Small intestine (tissue), 7 donors: ENCODE measurements around the gene TSSC4. TPM values are rescaled to one million over a fixed set of nuclear protein-coding genes. Genes with fewer than 3 reads are reported as not detected.

ENCODE experiments used
- DNase-seq, 2 donors: peaks; one replicate each; pipeline versions ENCODE4 v3.0.0 to v3.0.0-alpha.2; 2013
- FAIRE-seq: peaks from 2 replicates; lab custom pipeline; 2012; peaks lifted over from hg19 to GRCh38; lab: Jason Lieb, UNC
- H3K27ac ChIP-seq, 3 donors: one replicate each; pipeline ENCODE4 v1.5.1; 2013; ENCODE audit warnings: low read length in 2 of 3, mild to moderate bottlenecking in 2 of 3, control low read depth in 1 of 3, inconsistent platforms in 1 of 3, low read depth in 1 of 3, moderate library complexity in 1 of 3
- H3K27me3 ChIP-seq, 3 donors: one replicate each; pipeline ENCODE4 v1.6.1; 2013; ENCODE audit warnings: low read length in 3 of 3, inconsistent platforms in 1 of 3; ENCODE audit not compliant: control insufficient read depth in 3 of 3, insufficient read depth in 3 of 3
- H3K36me3 ChIP-seq, 3 donors: one replicate each; pipeline ENCODE4 v1.6.1; 2013; ENCODE audit warnings: low read length in 3 of 3, inconsistent platforms in 1 of 3, low read depth in 1 of 3, mild to moderate bottlenecking in 1 of 3, moderate library complexity in 1 of 3; ENCODE audit not compliant: control insufficient read depth in 3 of 3, insufficient read depth in 2 of 3
- H3K4me1 ChIP-seq, 3 donors: one replicate each; pipeline ENCODE4 v1.6.1; 2013; ENCODE audit warnings: low read length in 2 of 3, inconsistent platforms in 1 of 3, low read depth in 1 of 3, mild to moderate bottlenecking in 1 of 3, moderate library complexity in 1 of 3; ENCODE audit not compliant: control insufficient read depth in 3 of 3, insufficient read depth in 2 of 3
- H3K4me3 ChIP-seq, 3 donors: one replicate each; pipeline ENCODE4 v1.5.1; 2013; ENCODE audit warnings: low read length in 3 of 3, control low read depth in 1 of 3, inconsistent platforms in 1 of 3, low read depth in 1 of 3, mild to moderate bottlenecking in 1 of 3, moderate library complexity in 1 of 3
- H3K9me3 ChIP-seq, 2 donors: one replicate each; pipeline ENCODE4 v1.6.1; 2013; ENCODE audit warnings: low read depth in 1 of 2, low read length in 1 of 2; ENCODE audit not compliant: control insufficient read depth in 2 of 2, insufficient read depth in 1 of 2
- WGBS, 3 donors: extraction: QIAGEN DNeasy Blood & Tissue Kit; methylation state at CpG; one replicate each; pipeline ENCODE4 v1.1.7; 2013; 5-methylcytosine and 5-hydroxymethylcytosine counted together
- polyA plus RNA-seq, 4 donors: library from polyadenylated mRNA; stranded (reverse) in 3 of 4; unstranded in 1 of 4; fragments of 200-250 nt in 3 of 4; fragments of 120-200 nt in 1 of 4; gene quantifications; one replicate each; pipeline versions ENCODE4 v1.2.1 to v1.2.3, GENCODE V29; 2013
- donor health status: healthy with polysubstance abuse.
- donor health status: control.
- donor health status: control.
- donor health status: Bipolar disorder and iron deficiency.
- donor health status: healthy.

The TSSC4 gene
- polyA plus RNA-seq, 4 donors: 24.2 to 113 (median 63.3) TPM

DNA sequence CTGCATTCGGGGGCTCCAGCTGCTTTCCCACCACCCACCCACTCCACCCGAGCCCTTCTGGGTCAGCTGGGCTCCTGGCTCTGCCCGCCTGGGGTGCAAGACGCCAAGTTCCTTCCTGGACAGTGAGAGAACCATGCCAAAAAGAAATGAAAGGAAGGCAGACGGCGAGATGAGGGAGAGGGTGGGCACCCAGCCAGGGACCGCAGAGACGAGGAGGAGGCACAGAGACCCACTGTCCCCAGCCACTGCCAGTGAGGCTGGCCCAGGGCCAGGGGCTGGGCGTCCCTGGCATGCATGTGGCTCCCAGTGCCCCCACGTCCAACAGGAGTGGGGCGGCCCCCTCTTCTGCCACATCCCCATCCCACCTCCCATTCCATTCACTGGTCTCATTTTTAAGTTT is 34.3 kb upstream of the TSSC4 start:
- no peak overlapping the region for H3K4me3 ChIP-seq
- WGBS, 3 donors: 48 to 59% (median 57%) methylated on average over 10 to 11 of the region's 11 CpGs
- H3K27me3 ChIP-seq: no peaks in the 10 kb centered on the region
- no peak overlapping the region for H3K27ac ChIP-seq
- no peaks in the 10 kb centered on the region for H3K4me1 ChIP-seq
- FAIRE-seq (no peak), DNase-seq (no peak)
- no peaks in the 10 kb centered on the region for H3K9me3 ChIP-seq
- H3K36me3 ChIP-seq: no peaks in the 10 kb centered on the region

DNA sequence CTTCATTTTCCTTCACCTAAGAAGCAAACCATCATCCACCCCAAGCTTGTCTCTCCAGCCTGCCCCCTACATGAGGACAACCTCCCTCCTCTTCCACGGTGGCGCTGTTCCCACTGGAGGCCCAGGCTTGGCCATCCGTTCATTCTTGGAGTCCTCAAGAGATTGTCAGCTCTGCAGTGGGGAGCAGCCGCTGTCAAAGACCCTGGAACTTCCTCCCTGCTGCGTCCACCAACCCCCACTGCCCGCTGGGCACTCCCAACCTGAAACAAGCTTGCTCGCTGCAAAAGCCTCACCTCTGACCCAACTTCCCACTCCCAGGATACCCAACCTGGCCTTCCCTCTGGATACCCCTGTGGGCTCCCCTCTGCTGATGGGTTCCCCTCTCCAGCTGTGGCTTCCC is 33.8 kb upstream of the TSSC4 start:
- H3K9me3 ChIP-seq: no peaks in the 10 kb centered on the region
- WGBS, 3 donors: 81 to 90% (median 84%) methylated on average over 7 of the region's 7 CpGs
- DNase-seq (no peak), FAIRE-seq (no peak)
- H3K27ac ChIP-seq: no peak overlapping the region
- H3K27me3 ChIP-seq: no peaks in the 10 kb centered on the region
- no peaks in the 10 kb centered on the region for H3K36me3 ChIP-seq
- no peak overlapping the region for H3K4me3 ChIP-seq
- no peaks in the 10 kb centered on the region for H3K4me1 ChIP-seq

DNA sequence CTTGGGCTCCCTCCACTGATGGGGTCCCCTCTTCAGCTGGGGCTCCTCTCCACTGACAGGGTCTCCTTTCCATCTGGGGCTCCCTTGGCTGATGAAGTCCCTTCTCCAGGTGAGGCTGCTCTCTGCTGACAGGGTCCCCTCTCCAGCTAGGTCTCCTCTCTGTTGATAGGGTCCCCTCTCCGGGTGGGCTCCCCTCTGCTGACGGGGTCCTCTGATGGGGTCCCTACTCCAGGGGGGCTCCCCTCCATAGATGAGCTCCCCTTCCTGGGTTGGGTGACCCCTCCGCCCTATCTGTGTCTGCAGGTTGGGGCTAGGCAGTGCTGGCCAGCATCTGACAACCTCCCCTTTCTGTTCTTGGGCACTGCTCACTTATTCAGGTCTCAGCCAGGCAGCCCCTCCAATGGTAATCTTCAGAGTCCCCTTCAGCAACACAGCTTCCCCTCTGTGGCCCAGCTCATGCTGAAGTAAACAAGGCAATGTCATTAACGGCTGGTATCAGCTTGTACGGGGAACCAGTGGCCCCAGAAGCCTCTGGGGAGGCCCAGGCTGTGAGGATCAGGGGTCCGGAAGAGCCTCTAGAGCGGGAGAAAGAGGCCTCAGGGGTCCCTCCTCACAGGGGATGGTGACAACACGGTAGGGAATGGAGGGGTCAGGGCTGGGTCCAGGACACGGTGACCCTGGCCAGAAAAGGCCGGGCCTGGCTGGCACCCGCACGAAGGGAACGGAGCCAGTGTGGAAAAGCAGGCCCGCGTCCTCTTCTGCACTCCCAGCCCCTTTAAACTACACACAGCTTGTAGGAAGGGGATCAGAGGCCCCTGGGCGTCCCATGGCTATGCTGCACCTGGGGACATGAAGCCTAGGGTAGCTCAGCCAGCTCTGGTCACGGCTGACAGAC is 33.0 kb upstream of the TSSC4 start:
- DNase-seq (no peak), FAIRE-seq (no peak)
- Histone ChIP-seq H3K27ac (no peak overlapping the region), H3K4me3 (no peak overlapping the region), H3K36me3 (no peaks in the 10 kb centered on the region), H3K4me1 (no peaks in the 10 kb centered on the region), H3K27me3 (no peaks in the 10 kb centered on the region), H3K9me3 (no peaks in the 10 kb centered on the region)
- WGBS, 3 donors: 81 to 84% (median 82%) methylated on average over 17 of the region's 17 CpGs

DNA sequence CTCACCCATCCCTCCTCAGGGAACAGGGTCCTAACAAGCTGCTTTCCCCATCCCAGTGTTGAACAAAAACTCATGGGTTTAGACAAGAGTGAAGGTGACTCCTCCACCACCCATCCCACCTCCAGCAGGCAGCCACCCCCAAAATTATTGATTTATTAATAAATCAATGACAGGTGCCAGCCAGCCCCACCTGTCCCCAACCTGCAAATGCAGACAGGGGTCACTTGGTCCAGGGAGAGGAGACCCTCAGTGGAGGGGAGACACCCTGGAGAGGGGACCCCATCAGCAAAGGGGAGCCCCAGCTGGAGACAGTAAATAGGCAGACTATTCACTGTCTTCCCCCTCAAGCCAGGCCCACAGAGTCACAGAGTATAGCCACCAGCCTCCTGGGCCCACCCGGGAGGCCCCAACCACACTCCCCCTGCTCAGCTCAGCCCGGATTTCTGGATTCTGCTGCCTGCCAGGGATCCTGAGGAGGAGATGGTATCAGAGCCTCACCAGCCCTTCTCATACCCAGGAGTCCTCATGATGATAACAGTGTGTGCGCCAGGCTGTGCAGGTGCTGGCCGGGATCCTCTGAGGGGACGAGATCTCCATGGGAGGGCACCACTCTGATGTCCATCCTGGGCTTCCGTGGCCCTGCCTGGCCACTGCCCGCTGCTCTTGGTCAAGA is 32.2 kb upstream of the TSSC4 start:
- H3K4me1 ChIP-seq: no peaks in the 10 kb centered on the region
- FAIRE-seq: no peak
- no peak overlapping the region for H3K27ac ChIP-seq
- H3K4me3 ChIP-seq: no peak overlapping the region
- no peaks in the 10 kb centered on the region for H3K36me3 ChIP-seq
- no peaks in the 10 kb centered on the region for H3K27me3 ChIP-seq
- 93 to 95% (median 94%) methylated on average over 7 of the region's 7 CpGs for WGBS, 3 donors
- no peaks in the 10 kb centered on the region for H3K9me3 ChIP-seq
- no peak for DNase-seq

DNA sequence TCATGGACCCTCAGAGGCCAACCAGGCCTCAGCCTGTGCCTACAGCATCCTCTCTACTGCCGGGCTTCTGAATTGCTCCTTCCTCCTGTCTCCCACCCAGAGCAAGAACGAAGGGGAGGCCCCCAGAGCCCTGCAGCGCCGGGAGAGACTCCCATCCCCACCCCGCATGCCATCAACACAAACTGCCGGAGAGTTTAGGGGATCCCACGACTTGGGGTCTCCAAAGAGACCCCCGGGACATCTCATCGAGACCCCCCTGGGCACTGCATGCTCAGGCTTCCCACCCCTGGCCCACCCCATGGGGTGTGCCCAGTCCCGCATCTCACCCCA is 31.7 kb upstream of the TSSC4 start:
- DNase-seq (no peak), FAIRE-seq (no peak)
- Histone ChIP-seq H3K9me3 (no peaks in the 10 kb centered on the region), H3K4me1 (no peaks in the 10 kb centered on the region), H3K4me3 (no peak overlapping the region), H3K27ac (no peak overlapping the region), H3K27me3 (no peaks in the 10 kb centered on the region), H3K36me3 (no peaks in the 10 kb centered on the region)
- 77 to 90% (median 81%) methylated on average over 10 of the region's 10 CpGs for WGBS, 3 donors

DNA sequence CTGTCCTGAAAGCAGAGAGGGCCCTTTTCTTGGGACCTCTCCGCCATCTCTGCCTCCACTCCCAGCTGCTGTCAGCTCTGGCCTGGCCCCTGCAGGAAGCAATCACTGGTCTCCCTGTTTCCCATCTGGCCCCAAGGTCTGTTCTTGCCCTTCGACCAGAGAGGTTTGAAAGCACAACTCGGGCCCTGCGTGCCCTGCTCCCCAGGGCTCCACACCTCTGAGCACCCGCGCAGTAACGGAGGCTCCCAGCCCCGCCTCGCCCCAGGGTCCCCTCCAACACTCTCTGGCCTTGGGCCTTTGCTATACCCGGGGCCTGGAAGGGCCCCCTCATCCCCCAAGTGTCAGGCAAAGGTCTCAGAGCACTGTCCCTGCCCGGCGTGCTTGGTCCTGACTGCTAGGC is 31.2 kb upstream of the TSSC4 start:
- FAIRE-seq: no peak
- 70 to 85% (median 81%) methylated on average over 11 to 12 of the region's 12 CpGs for WGBS, 3 donors
- no peaks in the 10 kb centered on the region for H3K36me3 ChIP-seq
- no peaks in the 10 kb centered on the region for H3K4me1 ChIP-seq
- DNase-seq: no peak
- no peak overlapping the region for H3K4me3 ChIP-seq
- no peaks in the 10 kb centered on the region for H3K9me3 ChIP-seq
- no peaks in the 10 kb centered on the region for H3K27me3 ChIP-seq
- no peak overlapping the region for H3K27ac ChIP-seq

- FAIRE-seq: no peak
- DNase-seq: no peak
- 77 to 84% (median 83%) methylated on average over 9 of the region's 9 CpGs for WGBS, 3 donors
These were observed 30.7 kb upstream of the TSSC4 start for GRCh38 chr11:2369896-2370295.

GRCh38 chr11:2374456-2375201 is 25.9 kb upstream of the TSSC4 start:
- Histone ChIP-seq H3K36me3 (peaks cover 0 to 5% (median 0%) of the 10 kb centered on the region in 3 donors), H3K4me3 (no peak overlapping the region), H3K27me3 (no peaks in the 10 kb centered on the region), H3K27ac (no peak overlapping the region), H3K4me1 (peaks cover 0 to 9% (median 0%) of the 10 kb centered on the region in 3 donors), H3K9me3 (no peaks in the 10 kb centered on the region)
- FAIRE-seq (no peak), DNase-seq (no peak)
- WGBS, 3 donors: 92 to 95% (median 93%) methylated on average over 15 of the region's 15 CpGs

More at GRCh38 chr11:2369896-2370295, 30.7 kb upstream of the TSSC4 start:
- Histone ChIP-seq H3K36me3 (no peaks in the 10 kb centered on the region), H3K9me3 (no peaks in the 10 kb centered on the region), H3K27ac (no peak overlapping the region), H3K4me3 (no peak overlapping the region), H3K4me1 (no peaks in the 10 kb centered on the region), H3K27me3 (no peaks in the 10 kb centered on the region)
